Measurements from ENCODE around the gene CARD14.

DNA sequence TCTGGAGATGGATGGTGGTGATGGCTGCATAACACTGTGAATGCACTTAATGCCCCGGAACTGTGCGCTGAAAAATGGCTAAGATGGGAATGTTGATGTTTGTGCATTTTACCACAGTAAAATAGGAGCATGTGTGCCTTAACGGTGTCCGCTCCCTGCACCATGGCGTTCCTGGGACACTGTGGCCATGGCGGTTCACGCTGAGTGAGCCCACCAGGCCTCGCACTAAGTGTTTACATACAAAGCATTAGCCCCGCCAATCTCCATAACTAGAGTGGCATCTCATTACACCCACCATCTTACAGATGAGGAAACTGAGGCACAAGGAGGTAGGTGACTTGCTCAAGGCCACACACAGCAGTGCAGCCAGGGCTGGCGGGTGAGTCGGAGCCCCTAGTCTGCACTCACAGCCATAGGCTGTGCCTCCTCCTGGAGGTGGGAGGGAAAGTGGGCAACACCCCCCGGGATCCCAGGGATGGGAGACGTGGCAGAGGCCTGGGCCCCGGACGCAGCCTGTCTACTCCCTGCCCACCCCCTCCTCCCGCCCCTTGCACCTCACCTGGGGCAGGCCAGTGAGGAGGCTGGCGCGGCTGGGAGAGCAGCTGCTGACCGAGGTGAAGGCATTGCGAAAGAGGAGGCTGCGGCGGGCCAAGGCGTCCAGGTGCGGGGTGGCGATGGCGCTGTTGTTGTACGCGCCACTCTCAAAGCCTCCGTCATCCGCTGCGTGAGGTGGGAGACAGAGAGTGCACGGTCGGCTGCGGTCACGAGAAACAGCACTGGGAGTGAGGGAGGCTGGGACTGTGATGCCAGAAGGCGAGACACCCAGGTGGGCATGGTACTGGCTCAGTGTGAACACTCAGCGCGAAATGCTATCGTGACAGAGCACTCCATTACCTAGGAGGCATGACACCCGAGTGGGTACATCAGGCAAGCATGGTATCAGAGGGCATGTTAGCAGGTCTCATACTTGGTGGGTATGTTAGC lies 46.9 kb downstream of the CARD14 start:
- TF ChIP-seq, protein P1, sequence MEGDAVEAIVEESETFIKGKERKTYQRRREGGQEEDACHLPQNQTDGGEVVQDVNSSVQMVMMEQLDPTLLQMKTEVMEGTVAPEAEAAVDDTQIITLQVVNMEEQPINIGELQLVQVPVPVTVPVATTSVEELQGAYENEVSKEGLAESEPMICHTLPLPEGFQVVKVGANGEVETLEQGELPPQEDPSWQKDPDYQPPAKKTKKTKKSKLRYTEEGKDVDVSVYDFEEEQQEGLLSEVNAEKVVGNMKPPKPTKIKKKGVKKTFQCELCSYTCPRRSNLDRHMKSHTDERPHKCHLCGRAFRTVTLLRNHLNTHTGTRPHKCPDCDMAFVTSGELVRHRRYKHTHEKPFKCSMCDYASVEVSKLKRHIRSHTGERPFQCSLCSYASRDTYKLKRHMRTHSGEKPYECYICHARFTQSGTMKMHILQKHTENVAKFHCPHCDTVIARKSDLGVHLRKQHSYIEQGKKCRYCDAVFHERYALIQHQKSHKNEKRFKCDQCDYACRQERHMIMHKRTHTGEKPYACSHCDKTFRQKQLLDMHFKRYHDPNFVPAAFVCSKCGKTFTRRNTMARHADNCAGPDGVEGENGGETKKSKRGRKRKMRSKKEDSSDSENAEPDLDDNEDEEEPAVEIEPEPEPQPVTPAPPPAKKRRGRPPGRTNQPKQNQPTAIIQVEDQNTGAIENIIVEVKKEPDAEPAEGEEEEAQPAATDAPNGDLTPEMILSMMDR (IDR thresholded peaks at IDR 0.05; ENCODE audit: low read depth, low read length) = no peak
- no peak for TF ChIP-seq POLR2A (IDR thresholded peaks at IDR 0.05; ENCODE audit: extremely low read depth, insufficient read length)
- TF ChIP-seq, protein P2, sequence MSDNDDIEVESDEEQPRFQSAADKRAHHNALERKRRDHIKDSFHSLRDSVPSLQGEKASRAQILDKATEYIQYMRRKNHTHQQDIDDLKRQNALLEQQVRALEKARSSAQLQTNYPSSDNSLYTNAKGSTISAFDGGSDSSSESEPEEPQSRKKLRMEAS (IDR thresholded peaks at IDR 0.05; ENCODE audit: low read depth, low read length) = no peak

Data from NB4 (cell line).